Liver (tissue), 2 donors: ENCODE measurements around the gene ING1.

Experiments used
- CTCF ChIP-seq: fragments of 150-350 bp; IDR thresholded peaks from 2 replicates; pipeline ENCODE4 v1.5.1; 2017; ENCODE audit warnings: improper control_type of control experiment, low read depth, low read length; ENCODE audit not compliant: missing input control
- YY1 ChIP-seq: IDR thresholded peaks from 2 replicates; pipeline ENCODE4 v1.6.1; 2016; ENCODE audit warnings: antibody characterized with exemption, mild to moderate bottlenecking
- donor health status: healthy.

GRCh38 chr13:110685305-110686020 lies 28.0 kb upstream of the ING1 start:
- no peak for TF ChIP-seq CTCF
- TF ChIP-seq YY1 = no peak
